ENCODE results near the gene FAM174B.

- TF ChIP-seq, protein P1, sequence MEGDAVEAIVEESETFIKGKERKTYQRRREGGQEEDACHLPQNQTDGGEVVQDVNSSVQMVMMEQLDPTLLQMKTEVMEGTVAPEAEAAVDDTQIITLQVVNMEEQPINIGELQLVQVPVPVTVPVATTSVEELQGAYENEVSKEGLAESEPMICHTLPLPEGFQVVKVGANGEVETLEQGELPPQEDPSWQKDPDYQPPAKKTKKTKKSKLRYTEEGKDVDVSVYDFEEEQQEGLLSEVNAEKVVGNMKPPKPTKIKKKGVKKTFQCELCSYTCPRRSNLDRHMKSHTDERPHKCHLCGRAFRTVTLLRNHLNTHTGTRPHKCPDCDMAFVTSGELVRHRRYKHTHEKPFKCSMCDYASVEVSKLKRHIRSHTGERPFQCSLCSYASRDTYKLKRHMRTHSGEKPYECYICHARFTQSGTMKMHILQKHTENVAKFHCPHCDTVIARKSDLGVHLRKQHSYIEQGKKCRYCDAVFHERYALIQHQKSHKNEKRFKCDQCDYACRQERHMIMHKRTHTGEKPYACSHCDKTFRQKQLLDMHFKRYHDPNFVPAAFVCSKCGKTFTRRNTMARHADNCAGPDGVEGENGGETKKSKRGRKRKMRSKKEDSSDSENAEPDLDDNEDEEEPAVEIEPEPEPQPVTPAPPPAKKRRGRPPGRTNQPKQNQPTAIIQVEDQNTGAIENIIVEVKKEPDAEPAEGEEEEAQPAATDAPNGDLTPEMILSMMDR (IDR thresholded peaks at IDR 0.05), result no peak
- TF ChIP-seq POLR2A (IDR thresholded peaks at IDR 0.05) (no peak), POLR2AphosphoS5 (IDR thresholded peaks at IDR 0.05) (no peak)
These were observed 31.1 kb downstream of the FAM174B start for GRCh38 chr15:92624401-92624991.

Measured in prostate gland (tissue), 2 donors.